ENCODE data around the gene GNAL.

DNA sequence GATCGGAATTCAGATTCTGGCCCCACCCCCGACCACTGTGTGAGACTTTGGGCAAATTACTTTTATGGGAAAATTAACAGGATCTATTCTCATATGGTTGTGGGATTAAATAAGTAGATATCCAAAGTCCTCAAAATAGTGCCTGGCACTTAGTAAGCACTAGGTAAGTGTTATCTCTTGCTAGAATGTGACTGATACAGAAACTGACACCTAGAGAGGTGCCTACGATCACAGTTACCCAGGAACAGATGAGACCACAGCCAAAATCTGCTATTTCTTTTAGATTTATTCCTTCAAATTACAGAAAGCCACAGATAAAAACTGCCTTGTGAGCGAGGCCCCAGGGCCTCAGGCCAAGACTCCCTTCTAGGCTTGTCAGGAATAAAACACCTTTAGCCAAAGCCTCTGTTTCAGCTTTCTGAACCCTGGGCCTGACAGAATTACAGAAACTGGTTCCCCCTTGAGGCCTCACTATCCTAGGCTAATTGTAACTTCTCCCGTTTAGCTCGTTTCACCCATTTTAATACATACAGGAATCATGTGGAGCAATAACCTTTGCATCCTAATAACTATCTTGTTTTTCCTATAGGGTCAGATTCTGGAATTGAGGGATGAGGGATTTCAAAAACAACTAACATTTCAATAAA lies 139.8 kb downstream of the GNAL start:
- TF ChIP-seq POLR2A (IDR thresholded peaks at IDR 0.05) (no peak), POLR2AphosphoS5 (IDR thresholded peaks at IDR 0.05) (no peak)
- TF ChIP-seq, protein P1, sequence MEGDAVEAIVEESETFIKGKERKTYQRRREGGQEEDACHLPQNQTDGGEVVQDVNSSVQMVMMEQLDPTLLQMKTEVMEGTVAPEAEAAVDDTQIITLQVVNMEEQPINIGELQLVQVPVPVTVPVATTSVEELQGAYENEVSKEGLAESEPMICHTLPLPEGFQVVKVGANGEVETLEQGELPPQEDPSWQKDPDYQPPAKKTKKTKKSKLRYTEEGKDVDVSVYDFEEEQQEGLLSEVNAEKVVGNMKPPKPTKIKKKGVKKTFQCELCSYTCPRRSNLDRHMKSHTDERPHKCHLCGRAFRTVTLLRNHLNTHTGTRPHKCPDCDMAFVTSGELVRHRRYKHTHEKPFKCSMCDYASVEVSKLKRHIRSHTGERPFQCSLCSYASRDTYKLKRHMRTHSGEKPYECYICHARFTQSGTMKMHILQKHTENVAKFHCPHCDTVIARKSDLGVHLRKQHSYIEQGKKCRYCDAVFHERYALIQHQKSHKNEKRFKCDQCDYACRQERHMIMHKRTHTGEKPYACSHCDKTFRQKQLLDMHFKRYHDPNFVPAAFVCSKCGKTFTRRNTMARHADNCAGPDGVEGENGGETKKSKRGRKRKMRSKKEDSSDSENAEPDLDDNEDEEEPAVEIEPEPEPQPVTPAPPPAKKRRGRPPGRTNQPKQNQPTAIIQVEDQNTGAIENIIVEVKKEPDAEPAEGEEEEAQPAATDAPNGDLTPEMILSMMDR (IDR thresholded peaks at IDR 0.05): no peak

Measured in sigmoid colon (tissue), 4 donors.